ENCODE measurements around the gene SEMA3D.

Gene SEMA3D

DNA sequence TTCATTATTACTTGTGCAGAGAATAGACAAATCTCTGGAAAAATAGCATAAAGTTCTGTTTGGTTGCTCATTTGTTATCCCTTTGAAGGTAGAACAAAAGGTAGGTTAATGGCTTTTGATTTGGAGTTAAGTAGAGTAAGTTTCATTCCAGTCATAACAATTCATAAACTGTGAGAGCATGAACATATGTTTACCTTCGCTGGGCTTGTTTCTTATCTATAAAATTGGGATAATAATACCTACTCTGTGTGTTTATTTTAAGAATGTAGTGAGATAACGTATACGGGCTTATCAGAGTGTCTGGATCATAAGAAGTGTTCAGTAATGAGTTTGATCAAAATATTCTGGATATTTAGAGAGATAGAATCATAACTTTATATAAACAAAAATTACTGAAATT lies 155.4 kb downstream of the SEMA3D start:
- no peak for DNase-seq (ENCODE audit: low spot score in 2 of 2)
- no peaks in the 10 kb centered on the region for H3K4me1 Mint-ChIP-seq
- H3K36me3 Mint-ChIP-seq (ENCODE audit: insufficient read depth), result no peaks in the 10 kb centered on the region
- peaks cover 12% of the 10 kb centered on the region for H3K9me3 Mint-ChIP-seq
- no peak overlapping the region for H3K27ac Mint-ChIP-seq (ENCODE audit: low read depth)
- H3K27me3 Mint-ChIP-seq, result no peaks in the 10 kb centered on the region
- no peak for ATAC-seq (replicated peaks; ENCODE audit: extremely low read depth, poor library complexity, severe bottlenecking)
- H3K4me3 Mint-ChIP-seq, result no peak overlapping the region

DNA sequence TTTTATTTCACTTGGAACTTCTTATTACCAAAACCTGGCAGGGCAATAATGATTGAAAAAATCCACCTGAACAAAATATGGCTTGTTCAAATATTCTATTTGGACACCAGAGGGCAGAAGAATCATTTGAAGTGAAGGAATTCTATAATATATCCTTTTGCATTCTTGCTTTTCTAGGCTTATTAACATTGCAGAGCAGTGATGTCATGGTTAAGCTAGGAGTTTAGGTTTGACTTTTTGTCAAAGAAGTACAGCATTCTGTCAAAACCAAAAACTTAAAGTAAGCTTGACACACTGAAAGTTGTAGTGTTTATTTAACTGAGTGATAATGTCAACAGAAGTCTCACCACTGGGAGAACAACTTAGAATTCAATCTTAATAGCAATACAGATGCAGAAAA lies 156.0 kb downstream of the SEMA3D start:
- Mint-ChIP-seq H3K4me1 (no peaks in the 10 kb centered on the region), H3K36me3 (ENCODE audit: insufficient read depth) (no peaks in the 10 kb centered on the region), H3K9me3 (peaks cover 12% of the 10 kb centered on the region), H3K4me3 (no peak overlapping the region), H3K27me3 (no peaks in the 10 kb centered on the region), H3K27ac (ENCODE audit: low read depth) (no peak overlapping the region)
- ATAC-seq (replicated peaks; ENCODE audit: extremely low read depth, poor library complexity, severe bottlenecking), result no peak
- DNase-seq (ENCODE audit: low spot score in 2 of 2), result no peak

DNA sequence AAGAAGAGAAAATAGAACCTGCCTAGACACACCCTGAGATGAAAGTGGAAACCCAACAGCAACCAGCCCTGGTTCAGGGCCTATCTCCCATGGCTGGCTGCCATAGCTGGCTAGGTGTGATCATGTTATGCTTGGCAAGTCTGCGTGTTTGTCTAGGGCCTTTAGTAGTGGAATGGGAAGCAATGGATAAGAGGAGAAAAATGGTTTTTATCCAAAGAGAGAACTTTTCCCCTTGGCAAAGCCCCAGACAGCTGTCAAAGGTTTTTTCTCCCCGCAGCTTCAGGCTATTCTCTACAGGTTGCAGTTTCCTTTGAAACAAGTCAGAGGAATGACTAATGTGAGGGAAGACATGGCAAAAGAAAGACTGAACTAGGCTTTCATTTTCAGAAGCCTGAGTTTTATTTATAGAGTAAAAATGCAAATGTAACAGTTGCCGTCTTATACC lies 161.5 kb downstream of the SEMA3D start:
- Mint-ChIP-seq H3K4me1 (no peaks in the 10 kb centered on the region), H3K27ac (ENCODE audit: low read depth) (no peak overlapping the region), H3K27me3 (no peaks in the 10 kb centered on the region), H3K9me3 (peaks cover 7% of the 10 kb centered on the region), H3K4me3 (no peak overlapping the region), H3K36me3 (ENCODE audit: insufficient read depth) (no peaks in the 10 kb centered on the region)
- DNase-seq (ENCODE audit: low spot score in 2 of 2) (no peak), ATAC-seq (replicated peaks; ENCODE audit: extremely low read depth, poor library complexity, severe bottlenecking) (no peak)

DNA sequence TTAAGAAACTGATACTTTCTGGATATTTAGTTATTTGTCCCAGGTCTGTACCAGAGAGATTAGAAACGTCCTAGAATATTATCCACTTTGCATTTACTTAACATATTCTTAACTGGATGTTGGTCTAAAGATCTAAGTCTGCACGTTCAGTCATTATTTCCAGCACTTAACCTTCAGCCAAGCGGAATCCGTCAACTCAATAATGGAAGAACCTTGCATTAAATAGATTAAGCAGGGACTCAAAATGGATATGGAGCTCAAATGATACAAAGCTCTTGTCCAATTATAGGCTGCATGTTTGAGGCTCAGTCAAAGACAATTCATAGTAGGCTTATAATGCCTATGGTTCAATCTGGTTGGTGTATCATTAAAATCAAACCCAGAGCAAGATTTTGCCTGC lies 162.9 kb downstream of the SEMA3D start:
- no peaks in the 10 kb centered on the region for H3K4me1 Mint-ChIP-seq
- DNase-seq (ENCODE audit: low spot score in 2 of 2) (no peak), ATAC-seq (replicated peaks; ENCODE audit: extremely low read depth, poor library complexity, severe bottlenecking) (no peak)
- no peak overlapping the region for H3K4me3 Mint-ChIP-seq
- H3K27ac Mint-ChIP-seq (ENCODE audit: low read depth), result no peak overlapping the region
- H3K36me3 Mint-ChIP-seq (ENCODE audit: insufficient read depth), result no peaks in the 10 kb centered on the region
- no peaks in the 10 kb centered on the region for H3K27me3 Mint-ChIP-seq
- peaks cover 2% of the 10 kb centered on the region for H3K9me3 Mint-ChIP-seq

DNA sequence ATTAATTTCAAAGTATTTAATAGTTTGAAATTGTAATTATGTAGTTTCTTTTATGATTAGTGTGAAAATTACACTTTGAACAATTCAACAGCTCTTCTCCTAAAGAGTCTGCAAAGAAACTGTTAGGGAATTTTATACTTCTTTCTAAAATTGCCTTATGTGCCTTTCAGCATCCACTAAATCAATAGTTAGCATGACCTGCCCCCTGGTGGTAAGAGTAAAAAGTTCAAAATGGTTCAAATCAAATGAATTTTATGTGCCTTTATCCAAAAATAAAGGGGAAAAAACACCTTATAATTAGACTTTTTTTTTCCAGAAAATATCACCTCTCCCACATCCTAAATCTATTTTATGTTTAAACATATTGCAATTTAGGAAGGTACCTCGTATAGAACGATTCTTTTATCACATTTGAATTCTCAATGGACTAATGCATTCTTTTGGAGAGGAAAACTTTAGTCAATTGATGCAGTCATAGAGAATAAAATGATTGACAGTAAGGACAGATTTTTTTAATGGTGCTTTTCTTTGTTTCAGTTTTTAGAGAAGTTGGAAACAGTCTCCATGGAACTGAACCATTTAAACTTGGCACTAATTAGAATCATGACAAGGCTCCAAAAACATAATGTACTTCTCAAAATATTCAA lies 163.7 kb downstream of the SEMA3D start:
- no peak for DNase-seq (ENCODE audit: low spot score in 2 of 2)
- no peak for ATAC-seq (replicated peaks; ENCODE audit: extremely low read depth, poor library complexity, severe bottlenecking)
- H3K9me3 Mint-ChIP-seq, result no peaks in the 10 kb centered on the region
- no peaks in the 10 kb centered on the region for H3K4me1 Mint-ChIP-seq
- no peak overlapping the region for H3K4me3 Mint-ChIP-seq
- H3K27ac Mint-ChIP-seq (ENCODE audit: low read depth), result no peak overlapping the region
- H3K36me3 Mint-ChIP-seq (ENCODE audit: insufficient read depth), result no peaks in the 10 kb centered on the region
- H3K27me3 Mint-ChIP-seq, result no peaks in the 10 kb centered on the region

DNA sequence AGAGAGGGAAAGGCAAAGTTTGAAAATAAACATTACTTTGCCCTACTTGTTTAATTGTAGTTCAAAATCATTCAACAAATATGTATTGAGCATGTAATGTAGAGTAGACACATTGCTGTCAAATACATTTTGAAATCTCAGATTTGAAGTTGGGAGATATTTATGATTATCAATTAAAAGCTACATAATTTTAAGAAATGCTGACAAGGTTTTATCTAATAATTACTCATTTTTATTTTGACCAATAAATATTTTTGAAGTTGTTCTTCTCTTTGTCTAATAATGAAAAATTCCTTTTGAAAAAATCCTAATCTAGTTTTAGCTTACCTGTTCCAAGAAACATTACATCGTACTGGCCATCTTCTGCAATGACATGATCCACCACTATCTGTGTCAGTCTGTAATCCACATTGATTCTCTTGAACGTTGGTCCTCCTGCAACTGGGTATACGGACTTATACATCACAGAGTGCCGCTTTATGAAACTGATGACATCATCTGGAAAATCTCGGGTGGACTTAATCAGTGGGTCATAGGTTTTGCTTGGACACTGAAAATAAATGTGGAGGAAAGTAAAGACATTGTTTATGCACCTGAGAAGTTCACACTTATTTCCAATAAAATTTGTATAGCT lies 164.7 kb downstream of the SEMA3D start:
- DNase-seq (ENCODE audit: low spot score in 2 of 2) (no peak), ATAC-seq (replicated peaks; ENCODE audit: extremely low read depth, poor library complexity, severe bottlenecking) (no peak)
- Mint-ChIP-seq H3K9me3 (peaks cover 1% of the 10 kb centered on the region), H3K36me3 (ENCODE audit: insufficient read depth) (no peaks in the 10 kb centered on the region), H3K27me3 (no peaks in the 10 kb centered on the region), H3K27ac (ENCODE audit: low read depth) (no peak overlapping the region), H3K4me1 (no peaks in the 10 kb centered on the region), H3K4me3 (no peak overlapping the region)

DNA sequence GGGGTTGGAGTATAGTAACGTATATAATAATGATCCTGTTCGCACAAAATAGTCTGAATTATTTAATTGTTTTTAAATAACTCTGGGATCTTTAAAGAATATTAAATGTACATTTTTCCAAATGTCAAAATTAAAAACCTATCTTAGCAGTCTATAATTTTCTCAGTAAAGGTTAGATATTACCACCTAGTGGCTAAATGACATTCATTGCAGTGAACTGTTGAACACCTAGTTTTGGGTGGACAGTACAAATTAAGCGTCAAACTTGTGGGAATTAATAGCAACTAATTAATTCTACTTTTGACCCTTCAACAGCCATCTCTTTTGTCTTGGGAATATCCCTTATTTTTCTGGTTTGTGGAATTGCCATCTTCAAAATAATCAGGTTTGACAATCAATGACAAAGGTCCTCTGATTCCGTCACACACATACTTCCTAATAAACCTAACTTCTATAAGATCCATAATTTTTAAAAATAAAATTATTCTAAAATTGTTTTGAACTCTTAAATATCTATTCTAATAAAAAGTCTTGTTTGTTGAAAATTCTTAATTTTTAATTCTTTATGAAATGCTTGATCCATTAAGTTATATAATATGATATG lies 165.7 kb downstream of the SEMA3D start:
- no peak overlapping the region for H3K4me3 Mint-ChIP-seq
- no peak for ATAC-seq (replicated peaks; ENCODE audit: extremely low read depth, poor library complexity, severe bottlenecking)
- H3K27me3 Mint-ChIP-seq, result no peaks in the 10 kb centered on the region
- no peak overlapping the region for H3K27ac Mint-ChIP-seq (ENCODE audit: low read depth)
- no peaks in the 10 kb centered on the region for H3K4me1 Mint-ChIP-seq
- H3K36me3 Mint-ChIP-seq (ENCODE audit: insufficient read depth), result no peaks in the 10 kb centered on the region
- peaks cover 11% of the 10 kb centered on the region for H3K9me3 Mint-ChIP-seq
- DNase-seq (ENCODE audit: low spot score in 2 of 2), result no peak

DNA sequence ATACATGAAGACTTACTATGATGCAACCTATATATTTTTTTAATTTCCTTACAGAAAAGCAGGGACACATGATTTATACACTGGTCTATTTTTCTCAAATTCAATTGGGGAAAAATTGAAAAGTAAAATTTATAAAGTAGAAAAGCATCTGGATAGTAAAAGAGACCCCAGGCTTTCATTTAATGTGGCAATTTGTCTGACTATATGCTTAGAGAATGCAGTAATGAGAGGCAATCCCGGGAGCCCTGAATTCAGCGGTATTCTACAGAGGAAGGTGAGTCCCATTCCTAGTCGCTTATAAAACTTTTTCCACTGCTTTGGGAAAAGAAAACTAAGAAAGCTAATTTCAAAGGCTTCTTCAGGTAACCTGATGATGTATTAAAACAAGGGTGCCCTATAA lies 167.1 kb downstream of the SEMA3D start:
- Mint-ChIP-seq H3K27me3 (no peaks in the 10 kb centered on the region), H3K27ac (ENCODE audit: low read depth) (no peak overlapping the region), H3K4me1 (no peaks in the 10 kb centered on the region), H3K9me3 (peaks cover 12% of the 10 kb centered on the region), H3K36me3 (ENCODE audit: insufficient read depth) (no peaks in the 10 kb centered on the region), H3K4me3 (no peak overlapping the region)
- no peak for ATAC-seq (replicated peaks; ENCODE audit: extremely low read depth, poor library complexity, severe bottlenecking)
- DNase-seq (ENCODE audit: low spot score in 2 of 2), result no peak

DNA sequence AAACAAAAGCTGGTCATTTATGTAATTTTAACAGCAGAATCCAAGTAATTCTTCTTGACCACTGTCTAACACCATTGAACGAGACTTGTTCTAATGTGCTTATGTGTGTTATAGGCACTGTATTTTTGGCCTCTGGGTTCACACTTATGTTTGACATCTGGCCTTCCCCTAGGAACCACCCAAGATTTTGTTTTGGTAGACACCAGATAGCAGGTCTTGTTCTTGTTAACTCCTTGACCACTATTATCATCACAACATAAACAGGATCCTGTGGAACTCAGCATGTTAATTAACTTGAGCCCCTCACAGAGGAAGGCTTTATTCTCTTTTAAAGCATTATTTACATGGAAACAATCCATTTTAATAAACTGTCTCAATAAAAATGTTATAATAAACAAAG lies 167.7 kb downstream of the SEMA3D start:
- Mint-ChIP-seq H3K4me3 (no peak overlapping the region), H3K27me3 (no peaks in the 10 kb centered on the region), H3K27ac (ENCODE audit: low read depth) (no peak overlapping the region), H3K4me1 (no peaks in the 10 kb centered on the region), H3K36me3 (ENCODE audit: insufficient read depth) (no peaks in the 10 kb centered on the region), H3K9me3 (peaks cover 12% of the 10 kb centered on the region)
- ATAC-seq (replicated peaks; ENCODE audit: extremely low read depth, poor library complexity, severe bottlenecking) (no peak), DNase-seq (ENCODE audit: low spot score in 2 of 2) (no peak)

DNA sequence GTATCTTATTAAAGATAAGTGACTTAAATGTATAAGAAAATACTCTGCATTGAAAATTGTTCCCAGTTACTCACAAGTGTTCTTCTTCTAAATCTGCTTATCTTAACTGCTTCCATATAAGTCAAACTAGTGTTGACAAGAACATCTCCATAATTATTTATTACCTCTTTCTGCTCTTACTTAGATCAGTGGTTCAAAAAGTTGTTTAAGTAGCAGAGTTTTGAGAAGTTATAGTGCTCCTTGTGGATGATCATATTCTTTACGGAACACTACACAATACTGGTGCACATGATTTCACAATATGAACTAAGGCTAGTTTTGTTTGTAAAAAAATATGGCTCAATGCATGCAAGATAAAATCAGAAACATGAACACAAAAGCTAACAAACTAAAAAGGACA lies 168.4 kb downstream of the SEMA3D start:
- Mint-ChIP-seq H3K36me3 (ENCODE audit: insufficient read depth) (no peaks in the 10 kb centered on the region), H3K9me3 (peaks cover 12% of the 10 kb centered on the region), H3K4me3 (no peak overlapping the region), H3K27ac (ENCODE audit: low read depth) (no peak overlapping the region), H3K4me1 (no peaks in the 10 kb centered on the region), H3K27me3 (no peaks in the 10 kb centered on the region)
- DNase-seq (ENCODE audit: low spot score in 2 of 2) (no peak), ATAC-seq (replicated peaks; ENCODE audit: extremely low read depth, poor library complexity, severe bottlenecking) (no peak)

DNA sequence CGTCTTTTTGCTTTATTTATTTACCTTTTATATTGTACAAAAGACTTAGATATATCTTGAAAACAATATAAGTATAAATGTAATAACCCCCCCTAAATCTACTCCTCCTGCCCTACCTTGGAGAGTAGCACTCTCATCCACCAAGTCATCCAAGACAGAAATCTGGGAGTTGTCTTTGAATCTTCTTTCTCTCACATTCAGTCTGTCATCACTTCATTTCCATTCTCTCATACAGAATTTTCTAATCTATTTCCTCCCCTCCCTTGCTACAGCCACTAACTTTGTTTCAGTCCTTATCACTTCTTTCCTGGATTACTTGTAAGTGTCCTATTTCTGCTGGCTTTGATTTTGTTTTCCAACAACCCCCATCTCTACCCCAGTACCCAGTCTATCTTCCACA lies 170.6 kb downstream of the SEMA3D start:
- Mint-ChIP-seq H3K27ac (ENCODE audit: low read depth) (no peak overlapping the region), H3K36me3 (ENCODE audit: insufficient read depth) (no peaks in the 10 kb centered on the region), H3K4me1 (no peaks in the 10 kb centered on the region), H3K4me3 (no peak overlapping the region), H3K27me3 (no peaks in the 10 kb centered on the region), H3K9me3 (peaks cover 12% of the 10 kb centered on the region)
- DNase-seq (ENCODE audit: low spot score in 2 of 2) (no peak), ATAC-seq (replicated peaks; ENCODE audit: extremely low read depth, poor library complexity, severe bottlenecking) (no peak)

DNA sequence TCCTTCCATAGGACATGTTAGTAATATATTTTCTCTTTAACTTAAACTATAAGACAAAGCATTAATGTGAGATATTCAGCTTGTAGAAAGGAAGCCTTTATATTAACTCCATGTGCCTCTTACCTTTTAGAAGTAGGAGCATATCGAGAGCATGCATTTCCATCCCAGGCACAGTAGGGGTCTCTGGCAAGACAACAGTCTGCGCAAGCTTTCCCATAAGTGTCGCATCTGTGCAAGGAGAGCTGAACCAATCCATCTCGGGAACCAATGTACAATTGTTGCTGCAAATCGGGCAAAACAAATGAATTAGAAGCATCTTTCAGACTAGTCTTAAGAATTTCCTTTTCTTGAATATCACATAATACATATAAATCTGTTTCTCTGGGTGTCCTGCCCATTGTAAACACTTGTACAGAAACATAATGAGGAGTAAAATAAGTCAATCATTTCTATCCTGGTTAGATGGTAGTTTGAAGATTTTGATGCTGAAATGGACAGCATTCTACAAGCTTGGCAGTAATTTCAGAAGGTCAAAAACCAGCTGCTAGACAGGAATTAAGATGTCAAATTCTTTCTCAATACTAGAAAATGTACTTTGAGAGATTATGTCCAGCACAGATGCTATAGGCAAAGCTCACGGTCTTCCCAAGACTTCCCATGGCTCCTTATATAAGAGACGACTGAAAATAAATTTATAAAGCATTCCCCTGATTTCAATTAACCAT lies 171.8 kb downstream of the SEMA3D start:
- H3K4me1 Mint-ChIP-seq, result no peaks in the 10 kb centered on the region
- H3K27ac Mint-ChIP-seq (ENCODE audit: low read depth), result no peak overlapping the region
- H3K4me3 Mint-ChIP-seq, result no peak overlapping the region
- no peaks in the 10 kb centered on the region for H3K36me3 Mint-ChIP-seq (ENCODE audit: insufficient read depth)
- ATAC-seq (replicated peaks; ENCODE audit: extremely low read depth, poor library complexity, severe bottlenecking) (no peak), DNase-seq (ENCODE audit: low spot score in 2 of 2) (no peak)
- no peaks in the 10 kb centered on the region for H3K27me3 Mint-ChIP-seq
- peaks cover 21% of the 10 kb centered on the region for H3K9me3 Mint-ChIP-seq

DNA sequence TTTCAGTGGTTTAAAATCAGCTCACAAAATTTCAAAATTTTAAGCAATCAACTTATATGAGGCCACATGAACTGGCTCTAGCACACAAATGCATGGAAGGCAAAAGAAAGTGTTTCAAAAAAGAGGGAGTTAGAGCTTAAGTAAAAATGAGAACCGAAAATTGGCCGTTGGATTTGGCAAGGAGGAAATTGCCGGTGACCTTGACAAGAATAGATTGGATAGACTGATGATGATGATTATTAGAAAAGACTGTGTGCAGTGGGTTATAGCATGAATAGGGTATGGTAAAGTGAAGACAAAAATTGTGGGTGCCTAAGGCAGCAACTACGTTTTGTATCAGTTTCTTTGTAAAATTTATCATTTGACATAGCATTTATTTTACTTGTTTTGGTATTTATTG lies 175.7 kb downstream of the SEMA3D start:
- DNase-seq (ENCODE audit: low spot score in 2 of 2) (no peak), ATAC-seq (replicated peaks; ENCODE audit: extremely low read depth, poor library complexity, severe bottlenecking) (no peak)
- Mint-ChIP-seq H3K9me3 (peaks cover 15% of the 10 kb centered on the region), H3K4me3 (no peak overlapping the region), H3K36me3 (ENCODE audit: insufficient read depth) (no peaks in the 10 kb centered on the region), H3K27me3 (no peaks in the 10 kb centered on the region), H3K27ac (ENCODE audit: low read depth) (no peak overlapping the region), H3K4me1 (no peaks in the 10 kb centered on the region)
